Activated naive CD8-positive, alpha-beta T cell treated with anti-CD3 and anti-CD28 coated beads, Interleukin-2, amount 50 U/mL, for 24 hours (primary cell): Measurements from ENCODE around the gene SLC12A8.

Experiments used
- ATAC-seq: fragments of 150-1000 bp; cut with Tn5 transposase; one replicate; pipeline ENCODE4 v1.10.0; 2021
- DNase-seq: peaks from one replicate; pipeline ENCODE4 v3.0.0; 2021
- H3K27ac Mint-ChIP-seq: one replicate; pipeline ENCODE4 v1.8.0; 2021; ENCODE audit warnings: mild to moderate bottlenecking, mixed read lengths
- H3K27me3 Mint-ChIP-seq: one replicate; pipeline ENCODE4 v1.8.0; 2021; ENCODE audit warnings: mixed read lengths
- H3K36me3 Mint-ChIP-seq: one replicate; pipeline ENCODE4 v1.8.0; 2021; ENCODE audit warnings: low read depth, mixed read lengths
- H3K4me1 Mint-ChIP-seq: one replicate; pipeline ENCODE4 v1.8.0; 2021; ENCODE audit warnings: mixed read lengths
- H3K4me3 Mint-ChIP-seq: one replicate; pipeline ENCODE4 v1.8.0; 2021; ENCODE audit warnings: mild to moderate bottlenecking, moderate library complexity, mixed read lengths
- H3K9me3 Mint-ChIP-seq: one replicate; pipeline ENCODE4 v1.8.0; 2021; ENCODE audit warnings: mixed read lengths

Gene SLC12A8

DNA sequence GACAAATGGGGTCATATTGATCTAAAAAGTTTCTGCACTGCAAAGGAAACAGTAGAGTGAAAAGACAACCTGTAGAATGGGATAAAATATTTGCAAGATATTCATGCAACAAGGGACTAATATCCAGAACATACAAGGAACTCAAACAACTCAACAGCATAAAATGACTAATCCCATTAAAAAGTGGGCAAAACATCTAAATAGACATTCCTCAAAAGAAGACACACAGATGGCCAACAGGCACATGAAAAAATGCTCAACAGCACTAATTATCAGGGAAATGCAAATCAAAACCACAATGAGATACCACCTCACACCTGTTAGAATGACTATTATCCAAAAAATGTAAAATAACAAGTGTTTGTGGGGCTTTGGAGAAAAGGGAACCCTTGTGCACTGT is 8.8 kb downstream of the SLC12A8 start:
- DNase-seq (no peak), ATAC-seq (no peak)
- peaks cover 6% of the 10 kb centered on the region for H3K27me3 Mint-ChIP-seq
- H3K36me3 Mint-ChIP-seq: no peaks in the 10 kb centered on the region
- no peak overlapping the region for H3K4me3 Mint-ChIP-seq
- H3K9me3 Mint-ChIP-seq: no peaks in the 10 kb centered on the region
- H3K4me1 Mint-ChIP-seq: peaks cover 5% of the 10 kb centered on the region
- no peak overlapping the region for H3K27ac Mint-ChIP-seq

GRCh38 chr3:125202197-125202596 is 10.4 kb downstream of the SLC12A8 start:
- Mint-ChIP-seq H3K36me3 (no peaks in the 10 kb centered on the region), H3K4me3 (no peak overlapping the region), H3K27ac (no peak overlapping the region), H3K9me3 (no peaks in the 10 kb centered on the region), H3K27me3 (peaks cover 4% of the 10 kb centered on the region), H3K4me1 (peaks cover 5% of the 10 kb centered on the region)
- no peak for ATAC-seq
- no peak for DNase-seq

GRCh38 chr3:125200731-125201139 is 11.8 kb downstream of the SLC12A8 start:
- no peak overlapping the region for H3K4me3 Mint-ChIP-seq
- no peak for DNase-seq
- no peaks in the 10 kb centered on the region for H3K27me3 Mint-ChIP-seq
- H3K4me1 Mint-ChIP-seq: peaks cover 5% of the 10 kb centered on the region
- no peaks in the 10 kb centered on the region for H3K9me3 Mint-ChIP-seq
- no peaks in the 10 kb centered on the region for H3K36me3 Mint-ChIP-seq
- no peak for ATAC-seq
- no peak overlapping the region for H3K27ac Mint-ChIP-seq

GRCh38 chr3:125194849-125195601 is 17.5 kb downstream of the SLC12A8 start:
- no peak for DNase-seq
- peaks cover 2% of the 10 kb centered on the region for H3K27me3 Mint-ChIP-seq
- no peak overlapping the region for H3K4me3 Mint-ChIP-seq
- no peak overlapping the region for H3K27ac Mint-ChIP-seq
- no peaks in the 10 kb centered on the region for H3K9me3 Mint-ChIP-seq
- no peaks in the 10 kb centered on the region for H3K36me3 Mint-ChIP-seq
- peak; percentile 56 for ATAC-seq
- H3K4me1 Mint-ChIP-seq: no peaks in the 10 kb centered on the region

DNA sequence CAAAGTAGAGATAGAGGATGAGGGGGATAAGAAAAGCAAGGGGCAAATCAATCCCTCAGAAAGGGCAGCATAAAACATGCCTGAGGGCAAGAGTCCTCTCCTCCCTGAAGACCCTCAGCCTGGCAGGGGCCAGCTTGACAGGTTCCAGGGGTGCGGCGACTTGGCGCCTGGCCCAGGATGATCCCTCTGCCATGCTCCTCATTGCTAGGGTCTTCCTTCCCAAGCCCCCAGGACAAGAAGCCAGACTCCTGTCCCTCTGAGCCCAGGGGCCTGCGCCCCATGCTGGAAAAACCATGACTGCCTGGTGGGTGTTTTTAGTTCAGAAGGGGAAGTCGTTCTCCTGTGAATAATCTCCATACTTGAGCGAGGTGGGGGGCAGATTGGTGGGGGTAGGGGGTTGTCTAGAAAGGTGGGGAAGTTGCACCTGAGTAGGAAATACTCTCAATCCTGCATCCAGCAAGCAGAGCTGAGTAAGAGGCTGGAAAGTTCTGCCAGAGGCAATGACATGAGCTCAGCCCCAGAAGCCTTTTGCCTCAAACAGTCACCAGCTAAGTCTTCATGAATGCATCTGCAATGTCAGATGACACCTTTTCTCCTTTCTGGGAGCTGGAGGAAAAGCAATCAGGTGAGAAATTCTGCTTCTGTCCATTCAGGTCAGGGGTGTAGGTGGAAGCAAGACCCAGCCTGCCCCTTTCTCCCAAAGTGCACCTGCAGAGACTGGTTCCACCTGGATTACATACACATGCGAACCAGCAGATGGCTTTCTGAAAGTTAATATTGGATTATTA is 18.3 kb downstream of the SLC12A8 start:
- Mint-ChIP-seq H3K9me3 (no peaks in the 10 kb centered on the region), H3K4me3 (no peak overlapping the region), H3K27ac (no peak overlapping the region), H3K27me3 (peaks cover 2% of the 10 kb centered on the region), H3K4me1 (no peaks in the 10 kb centered on the region), H3K36me3 (no peaks in the 10 kb centered on the region)
- ATAC-seq: no peak
- no peak for DNase-seq

- Mint-ChIP-seq H3K4me3 (no peak overlapping the region), H3K36me3 (no peaks in the 10 kb centered on the region), H3K27me3 (peaks cover 2% of the 10 kb centered on the region), H3K4me1 (no peaks in the 10 kb centered on the region), H3K9me3 (no peaks in the 10 kb centered on the region), H3K27ac (no peak overlapping the region)
- DNase-seq (no peak), ATAC-seq (no peak)
Measured at GRCh38 chr3:125192190-125193035, 20.1 kb downstream of the SLC12A8 start.

DNA sequence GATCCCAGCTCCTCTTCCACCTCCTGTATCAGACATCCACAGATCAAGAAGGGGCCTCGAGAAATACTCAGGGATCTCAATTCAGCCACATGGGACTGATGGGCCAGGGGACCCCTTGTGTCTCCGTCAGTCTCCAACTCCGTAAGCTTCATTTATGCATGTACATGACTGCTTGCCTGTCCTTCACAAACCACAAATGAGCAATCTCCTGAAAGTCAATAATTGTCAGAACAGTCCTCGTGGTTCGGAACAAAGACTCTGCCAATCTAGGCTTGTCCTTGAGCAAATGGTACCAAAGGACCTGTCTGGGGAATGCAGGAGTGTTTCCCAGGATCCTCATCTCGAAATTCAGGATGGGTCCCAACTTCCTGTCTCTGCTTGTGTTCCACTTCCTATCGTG is 20.8 kb downstream of the SLC12A8 start:
- H3K36me3 Mint-ChIP-seq: no peaks in the 10 kb centered on the region
- H3K27me3 Mint-ChIP-seq: peaks cover 2% of the 10 kb centered on the region
- H3K9me3 Mint-ChIP-seq: no peaks in the 10 kb centered on the region
- no peaks in the 10 kb centered on the region for H3K4me1 Mint-ChIP-seq
- no peak overlapping the region for H3K27ac Mint-ChIP-seq
- H3K4me3 Mint-ChIP-seq: no peak overlapping the region
- ATAC-seq: no peak
- no peak for DNase-seq

- Mint-ChIP-seq H3K36me3 (no peaks in the 10 kb centered on the region), H3K27ac (no peak overlapping the region), H3K4me1 (no peaks in the 10 kb centered on the region), H3K27me3 (peaks cover 2% of the 10 kb centered on the region), H3K9me3 (no peaks in the 10 kb centered on the region), H3K4me3 (no peak overlapping the region)
- DNase-seq (no peak), ATAC-seq (no peak)
Measured at GRCh38 chr3:125191256-125191655, 21.3 kb downstream of the SLC12A8 start.

GRCh38 chr3:125190786-125191185 is 21.8 kb downstream of the SLC12A8 start:
- DNase-seq: no peak
- Mint-ChIP-seq H3K36me3 (no peaks in the 10 kb centered on the region), H3K27ac (no peak overlapping the region), H3K4me3 (no peak overlapping the region), H3K27me3 (peaks cover 2% of the 10 kb centered on the region), H3K9me3 (no peaks in the 10 kb centered on the region), H3K4me1 (no peaks in the 10 kb centered on the region)
- no peak for ATAC-seq

GRCh38 chr3:125189378-125190165 is 23.0 kb downstream of the SLC12A8 start:
- peaks cover 2% of the 10 kb centered on the region for H3K27me3 Mint-ChIP-seq
- H3K4me3 Mint-ChIP-seq: no peak overlapping the region
- no peaks in the 10 kb centered on the region for H3K9me3 Mint-ChIP-seq
- ATAC-seq: no peak
- no peak for DNase-seq
- H3K27ac Mint-ChIP-seq: no peak overlapping the region
- H3K36me3 Mint-ChIP-seq: no peaks in the 10 kb centered on the region
- no peaks in the 10 kb centered on the region for H3K4me1 Mint-ChIP-seq

DNA sequence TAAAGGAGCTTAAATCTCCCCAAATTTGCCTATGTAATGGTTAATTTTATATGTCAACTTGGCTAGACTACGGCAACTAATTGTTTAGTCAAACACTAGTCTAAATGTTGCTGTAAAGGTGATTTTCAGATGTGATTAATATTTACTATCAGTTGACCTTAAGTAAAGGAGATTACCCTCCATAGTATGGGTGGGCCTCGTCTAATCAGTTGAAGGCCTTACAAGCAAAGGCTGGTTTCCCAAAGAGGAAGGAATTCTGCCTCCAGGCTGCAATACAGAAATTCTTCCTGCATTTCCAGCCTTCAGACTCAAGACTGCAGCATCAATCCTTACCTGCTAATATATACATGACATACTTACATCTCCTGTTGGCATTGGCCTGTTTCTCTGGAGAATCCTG is 23.6 kb downstream of the SLC12A8 start:
- DNase-seq (no peak), ATAC-seq (no peak)
- H3K4me1 Mint-ChIP-seq: no peaks in the 10 kb centered on the region
- H3K36me3 Mint-ChIP-seq: no peaks in the 10 kb centered on the region
- peaks cover 2% of the 10 kb centered on the region for H3K27me3 Mint-ChIP-seq
- no peak overlapping the region for H3K4me3 Mint-ChIP-seq
- no peak overlapping the region for H3K27ac Mint-ChIP-seq
- no peaks in the 10 kb centered on the region for H3K9me3 Mint-ChIP-seq

GRCh38 chr3:125187599-125187910 is 25.0 kb downstream of the SLC12A8 start:
- H3K4me3 Mint-ChIP-seq: no peak overlapping the region
- no peak for ATAC-seq
- no peak overlapping the region for H3K27ac Mint-ChIP-seq
- H3K4me1 Mint-ChIP-seq: no peaks in the 10 kb centered on the region
- no peaks in the 10 kb centered on the region for H3K9me3 Mint-ChIP-seq
- H3K36me3 Mint-ChIP-seq: no peaks in the 10 kb centered on the region
- H3K27me3 Mint-ChIP-seq: peaks cover 2% of the 10 kb centered on the region
- no peak for DNase-seq

GRCh38 chr3:125186800-125187598 is 25.5 kb downstream of the SLC12A8 start:
- H3K27me3 Mint-ChIP-seq: peaks cover 2% of the 10 kb centered on the region

More at GRCh38 chr3:125186800-125187598, 25.5 kb downstream of the SLC12A8 start:
- Mint-ChIP-seq H3K4me3 (no peak overlapping the region), H3K9me3 (no peaks in the 10 kb centered on the region), H3K4me1 (no peaks in the 10 kb centered on the region), H3K27ac (no peak overlapping the region), H3K36me3 (no peaks in the 10 kb centered on the region)
- DNase-seq: no peak
- no peak for ATAC-seq
